ENCODE results near the gene IQCC.

DNA sequence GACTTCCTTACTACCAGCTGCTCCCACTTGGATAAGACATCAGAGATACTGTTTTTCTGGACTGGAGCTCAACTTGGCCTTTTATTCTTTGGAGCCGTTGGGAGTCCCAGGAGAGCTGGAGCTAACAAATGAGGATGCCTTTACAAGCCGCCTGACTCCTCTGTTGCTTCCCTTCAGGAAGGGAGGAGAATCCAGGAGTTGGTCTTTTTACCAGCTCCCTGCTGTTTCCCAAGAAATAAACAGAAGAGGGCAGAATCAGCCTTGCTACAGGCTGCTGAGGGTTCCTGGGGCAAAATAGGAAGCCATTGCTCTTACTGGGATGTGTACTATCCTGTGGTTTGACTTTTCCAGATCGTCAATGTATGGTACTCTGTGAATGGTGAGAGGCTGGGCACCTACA lies 18.2 kb downstream of the IQCC start:
- no peak for TF ChIP-seq POLR2AphosphoS5 (IDR thresholded peaks at IDR 0.05)
- no peak for TF ChIP-seq EZH2 (IDR thresholded peaks at IDR 0.05; ENCODE audit: borderline replicate concordance, insufficient read depth, low read length, poor library complexity, severe bottlenecking)
- TF ChIP-seq, protein P1, sequence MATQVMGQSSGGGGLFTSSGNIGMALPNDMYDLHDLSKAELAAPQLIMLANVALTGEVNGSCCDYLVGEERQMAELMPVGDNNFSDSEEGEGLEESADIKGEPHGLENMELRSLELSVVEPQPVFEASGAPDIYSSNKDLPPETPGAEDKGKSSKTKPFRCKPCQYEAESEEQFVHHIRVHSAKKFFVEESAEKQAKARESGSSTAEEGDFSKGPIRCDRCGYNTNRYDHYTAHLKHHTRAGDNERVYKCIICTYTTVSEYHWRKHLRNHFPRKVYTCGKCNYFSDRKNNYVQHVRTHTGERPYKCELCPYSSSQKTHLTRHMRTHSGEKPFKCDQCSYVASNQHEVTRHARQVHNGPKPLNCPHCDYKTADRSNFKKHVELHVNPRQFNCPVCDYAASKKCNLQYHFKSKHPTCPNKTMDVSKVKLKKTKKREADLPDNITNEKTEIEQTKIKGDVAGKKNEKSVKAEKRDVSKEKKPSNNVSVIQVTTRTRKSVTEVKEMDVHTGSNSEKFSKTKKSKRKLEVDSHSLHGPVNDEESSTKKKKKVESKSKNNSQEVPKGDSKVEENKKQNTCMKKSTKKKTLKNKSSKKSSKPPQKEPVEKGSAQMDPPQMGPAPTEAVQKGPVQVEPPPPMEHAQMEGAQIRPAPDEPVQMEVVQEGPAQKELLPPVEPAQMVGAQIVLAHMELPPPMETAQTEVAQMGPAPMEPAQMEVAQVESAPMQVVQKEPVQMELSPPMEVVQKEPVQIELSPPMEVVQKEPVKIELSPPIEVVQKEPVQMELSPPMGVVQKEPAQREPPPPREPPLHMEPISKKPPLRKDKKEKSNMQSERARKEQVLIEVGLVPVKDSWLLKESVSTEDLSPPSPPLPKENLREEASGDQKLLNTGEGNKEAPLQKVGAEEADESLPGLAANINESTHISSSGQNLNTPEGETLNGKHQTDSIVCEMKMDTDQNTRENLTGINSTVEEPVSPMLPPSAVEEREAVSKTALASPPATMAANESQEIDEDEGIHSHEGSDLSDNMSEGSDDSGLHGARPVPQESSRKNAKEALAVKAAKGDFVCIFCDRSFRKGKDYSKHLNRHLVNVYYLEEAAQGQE (IDR thresholded peaks at IDR 0.05; ENCODE audit: borderline replicate concordance) = no peak
- TF ChIP-seq, protein P2, sequence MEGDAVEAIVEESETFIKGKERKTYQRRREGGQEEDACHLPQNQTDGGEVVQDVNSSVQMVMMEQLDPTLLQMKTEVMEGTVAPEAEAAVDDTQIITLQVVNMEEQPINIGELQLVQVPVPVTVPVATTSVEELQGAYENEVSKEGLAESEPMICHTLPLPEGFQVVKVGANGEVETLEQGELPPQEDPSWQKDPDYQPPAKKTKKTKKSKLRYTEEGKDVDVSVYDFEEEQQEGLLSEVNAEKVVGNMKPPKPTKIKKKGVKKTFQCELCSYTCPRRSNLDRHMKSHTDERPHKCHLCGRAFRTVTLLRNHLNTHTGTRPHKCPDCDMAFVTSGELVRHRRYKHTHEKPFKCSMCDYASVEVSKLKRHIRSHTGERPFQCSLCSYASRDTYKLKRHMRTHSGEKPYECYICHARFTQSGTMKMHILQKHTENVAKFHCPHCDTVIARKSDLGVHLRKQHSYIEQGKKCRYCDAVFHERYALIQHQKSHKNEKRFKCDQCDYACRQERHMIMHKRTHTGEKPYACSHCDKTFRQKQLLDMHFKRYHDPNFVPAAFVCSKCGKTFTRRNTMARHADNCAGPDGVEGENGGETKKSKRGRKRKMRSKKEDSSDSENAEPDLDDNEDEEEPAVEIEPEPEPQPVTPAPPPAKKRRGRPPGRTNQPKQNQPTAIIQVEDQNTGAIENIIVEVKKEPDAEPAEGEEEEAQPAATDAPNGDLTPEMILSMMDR (IDR thresholded peaks at IDR 0.05; ENCODE audit: poor library complexity, severe bottlenecking) = no peak
- no peak for TF ChIP-seq TAF1 (IDR thresholded peaks at IDR 0.05; ENCODE audit: low read depth)
- TF ChIP-seq EP300 (conservative IDR thresholded peaks at IDR 0.05; ENCODE audit: poor library complexity, severe bottlenecking) = no peak
